ENCODE results near the gene RAB18.

DNA sequence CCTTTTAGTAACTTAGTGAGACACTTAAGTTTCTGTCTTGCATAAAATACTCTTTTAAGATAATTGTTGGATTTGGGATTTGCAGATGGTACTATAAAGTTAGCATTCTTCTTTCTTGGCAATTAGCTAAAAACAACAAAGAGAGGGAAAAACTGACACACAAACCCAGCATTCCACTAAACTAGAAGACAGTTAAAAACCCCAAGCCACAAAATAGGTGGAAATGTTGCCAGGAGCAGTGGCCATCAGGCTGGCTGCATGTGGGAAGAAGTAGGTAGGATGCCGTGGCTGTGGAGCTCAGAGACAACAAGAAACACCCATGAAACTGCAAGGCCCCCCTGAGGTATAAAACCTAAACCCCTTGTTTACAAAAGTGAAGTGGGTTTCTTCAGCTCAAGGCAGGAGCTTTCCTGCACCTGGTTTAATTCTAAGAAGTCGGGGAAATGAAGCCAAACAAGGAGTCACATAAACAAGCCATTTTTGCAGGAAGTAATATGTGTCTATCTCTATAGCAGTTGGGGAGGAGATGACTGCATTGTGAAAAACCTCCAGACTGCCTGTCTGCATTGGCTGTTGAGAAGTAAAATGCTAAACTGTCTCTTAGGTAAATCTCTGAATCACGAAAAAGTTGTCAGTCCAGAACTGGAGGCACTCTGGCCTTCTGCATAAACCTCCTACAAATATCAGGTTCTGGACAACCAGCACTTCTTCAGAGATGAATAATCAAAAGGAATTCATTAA lies 9.5 kb downstream of the RAB18 start:
- TF ChIP-seq CTCF (IDR thresholded peaks at IDR 0.05 in 4 of 5, conservative IDR thresholded peaks at IDR 0.05 in 1 of 5) (no peak), POLR2A (IDR thresholded peaks at IDR 0.05) (no peak)

Measured in gastrocnemius medialis (tissue), 4 donors.